K562 (cell line): Measurements from ENCODE around the gene JAG2. TPM values are rescaled to one million over a fixed set of nuclear protein-coding genes. Genes with fewer than 3 reads are reported as not detected.

Experiments used
- ATAC-seq: fragments of 200-7000 bp; cut with Tn5 transposase; 3 replicates; pipeline ENCODE4 v1.9.1; 2020; ENCODE audit warnings: moderate library complexity
- BruUV-seq: library from RNA; stranded (reverse); fragments of 400-500 nt; replicated peaks from 2 replicates; lab custom pipeline; 2021; lab: Mats Ljungman, UMichigan
- CTCF ChIA-PET: fragments of 300-600 bp; formaldehyde crosslinking; extraction: SDS; loops from one replicate; lab custom pipeline; 2021; ENCODE audit warnings: low intra/inter-chr PET ratio; lab: Yijun Ruan, JAX
- POLR2A ChIA-PET: fragments of 300-600, 350-650 bp; sonication (Branson Sonifier 250); formaldehyde crosslinking; extraction: SDS; loops from one replicate; lab custom pipeline; 2021; ENCODE audit warnings: antibody characterized with exemption, inconsistent platforms; lab: Yijun Ruan, JAX
- DNase-seq, 4 experiments: peaks; one replicate each; pipeline versions ENCODE4 v3.0.0 to v3.0.0-alpha.2; 2011 to 2018; ENCODE audit warnings: low spot score in 3 of 4, mixed read lengths in 3 of 4; ENCODE audit errors: extremely low read depth in 1 of 4
- FAIRE-seq: peaks from 2 replicates; lab custom pipeline; 2011; peaks lifted over from hg19 to GRCh38; lab: Jason Lieb, UNC
- H2AFZ ChIP-seq: 2 replicates; pipeline ENCODE4 v1.6.0; 2011; ENCODE audit warnings: low read depth, low read length, control low read depth, inconsistent platforms
- H3K27ac ChIP-seq: fragments of 200-600 bp; 3 replicates; pipeline ENCODE4 v1.8.0; 2011; ENCODE audit warnings: low read depth, mild to moderate bottlenecking, control low read depth, inconsistent platforms, low read length, moderate library complexity, mixed read lengths; ENCODE audit errors: extremely low read depth
- H3K27me3 ChIP-seq, 2 experiments: fragments of 300-600 bp in 1 of 2; 2 replicates in 1 of 2; 3 replicates in 1 of 2; pipeline versions ENCODE4 v1.6.0 to v1.8.0; 2011; ENCODE audit warnings: inconsistent platforms in 2 of 2, low read length in 2 of 2, mild to moderate bottlenecking in 1 of 2, mixed read lengths in 1 of 2, moderate library complexity in 1 of 2; ENCODE audit not compliant: control insufficient read depth in 2 of 2, insufficient read depth in 2 of 2
- H3K36me3 ChIP-seq: fragments of 300-600 bp; 3 replicates; pipeline ENCODE4 v1.8.0; 2011; ENCODE audit warnings: mild to moderate bottlenecking, low read length, inconsistent platforms; ENCODE audit not compliant: control insufficient read depth, insufficient read depth
- H3K4me1 ChIP-seq, 2 experiments: fragments of 200-600 bp in 1 of 2; replicated peaks in 1 of 2; 2 replicates in 1 of 2; 3 replicates in 1 of 2; pipeline versions ENCODE4 v1.5.1 to v1.8.0; 2011; ENCODE audit warnings: inconsistent platforms in 2 of 2, low read length in 2 of 2, mild to moderate bottlenecking in 1 of 2, mixed read lengths in 1 of 2, moderate library complexity in 1 of 2; ENCODE audit not compliant: control insufficient read depth in 2 of 2, insufficient read depth in 2 of 2
- H3K4me2 ChIP-seq: 2 replicates; pipeline ENCODE4 v1.6.1; 2011; ENCODE audit warnings: low read length, control low read depth, inconsistent platforms, mixed read lengths; ENCODE audit not compliant: insufficient read depth
- H3K4me3 ChIP-seq: fragments of 200-600 bp; sonication (generic), shearing (Covaris generic); 2 replicates; pipeline ENCODE4 v1.5.1; 2016; ENCODE audit warnings: control low read depth, inconsistent platforms
- H3K79me2 ChIP-seq: fragments of 200-600 bp; 3 replicates; pipeline ENCODE4 v1.8.0; 2011; ENCODE audit warnings: low read length, inconsistent platforms; ENCODE audit not compliant: control insufficient read depth, insufficient read depth
- H3K9ac ChIP-seq, 2 experiments: 2 replicates each; pipeline versions ENCODE4 v1.6.0 to v1.6.1; 2011; ENCODE audit warnings: low read depth in 2 of 2, low read length in 2 of 2, control low read depth in 1 of 2, inconsistent platforms in 1 of 2, mild to moderate bottlenecking in 1 of 2, mixed read lengths in 1 of 2; ENCODE audit not compliant: insufficient read depth in 1 of 2
- H3K9me1 ChIP-seq: one replicate; pipeline ENCODE4 v1.6.0; 2011; ENCODE audit warnings: inconsistent platforms, mild to moderate bottlenecking, low read length, moderate library complexity; ENCODE audit not compliant: control insufficient read depth, insufficient read depth
- H3K9me3 ChIP-seq: replicated peaks from 2 replicates; pipeline ENCODE4 v1.5.1; 2011; ENCODE audit warnings: low read depth, low read length, inconsistent platforms; ENCODE audit not compliant: control insufficient read depth, insufficient read depth
- H4K20me1 ChIP-seq: replicated peaks from 2 replicates; pipeline ENCODE4 v1.6.1; 2011; ENCODE audit warnings: low read length, inconsistent platforms, mixed read lengths; ENCODE audit not compliant: control insufficient read depth, insufficient read depth
- BDP1 ChIP-seq: IDR thresholded peaks from 3 replicates; pipeline ENCODE4 v1.6.1; 2011; ENCODE audit not compliant: insufficient read length, insufficient read depth
- ELF4 ChIP-seq: fragments of 450-650 bp; formaldehyde crosslinking; IDR thresholded peaks from 2 replicates; pipeline ENCODE4 v1.4.0; 2022; ENCODE audit warnings: missing genetic modification characterization
- RBM34 ChIP-seq: fragments of 200-400 bp; formaldehyde crosslinking; IDR thresholded peaks from 2 replicates; pipeline ENCODE4 v1.6.1; 2018; ENCODE audit warnings: low read length, borderline replicate concordance; ENCODE audit not compliant: insufficient read depth
- TRIM25 ChIP-seq: fragments of 450-650 bp; IDR thresholded peaks from 2 replicates; pipeline ENCODE4 v1.7.0; 2016; ENCODE audit warnings: borderline replicate concordance
- ZFP36 ChIP-seq: fragments of 150-350 bp; IDR thresholded peaks from 2 replicates; pipeline ENCODE4 v1.6.1; 2018; ENCODE audit warnings: low read length, low read depth; ENCODE audit not compliant: partially characterized antibody
- ZFX ChIP-seq: sonication (generic); formaldehyde crosslinking; IDR thresholded peaks from 2 replicates; pipeline ENCODE4 v1.8.0; 2022; ENCODE audit warnings: mild to moderate bottlenecking, missing genetic modification reagents, moderate library complexity
- WGBS: fragments of 100-300 bp; shearing (Covaris generic); methylation state at CpG from one replicate; pipeline ENCODE4 v1.1.6; 2016; ENCODE audit warnings: low coverage, mixed read lengths; ENCODE audit not compliant: insufficient coverage; ENCODE audit errors: missing lambda C conversion rate; 5-methylcytosine and 5-hydroxymethylcytosine counted together
- in situ Hi-C: fragments of 300-500 bp; cut with MboI; formaldehyde crosslinking; loops from 4 replicates; pipeline ENCODE4 v1.15.0; 2018; ENCODE audit warnings: inconsistent platforms, mixed read lengths
- intact Hi-C: fragments of 100-400 bp; cut with micrococcal nuclease; formaldehyde crosslinking; loops from 2 replicates; pipeline ENCODE4 v1.14.2; 2022
- polyA plus RNA-seq, 8 experiments: library from polyadenylated mRNA; depleted of rRNA in 4 of 8; stranded (reverse) in 5 of 8; unstranded in 3 of 8; fragments of >200 nt; fragmentation: Nextera tagmentation in 2 of 8; fragmentation: Illumina TruSeq in 1 of 8; extraction: Ambion mirVana in 2 of 8; extraction: Trizol in 1 of 8; gene quantifications; 2 replicates each; pipeline versions ENCODE4 v1.2.1 to v1.2.3, GENCODE V29; 2011 to 2014; ENCODE audit warnings: inconsistent platforms in 1 of 8, missing spikeins in 1 of 8
- total RNA-seq, 7 experiments: library from RNA; depleted of rRNA in 6 of 7; stranded (reverse); fragments of >200 nt in 6 of 7; fragmentation: Illumina TruSeq in 2 of 7; extraction: Trizol in 2 of 7; gene quantifications; 2 replicates each; pipeline versions ENCODE4 v1.2.1 to v1.2.3, GENCODE V29; 2011 to 2021; ENCODE audit warnings: low replicate concordance in 1 of 7
- TF ChIP-seq, protein P1 (sequence below): sonication (generic); formaldehyde crosslinking; IDR thresholded peaks from 2 replicates; pipeline ENCODE4 v1.8.1; 2023; ENCODE audit warnings: mild to moderate bottlenecking, missing genetic modification reagents, moderate library complexity
- TF ChIP-seq, protein P2 (sequence below): sonication (generic); formaldehyde crosslinking; IDR thresholded peaks from 2 replicates; pipeline ENCODE4 v1.8.0; 2022; ENCODE audit warnings: missing genetic modification reagents, mild to moderate bottlenecking, borderline replicate concordance

Gene JAG2
- total and polyA plus RNA-seq, 9 of the 15 experiments (the other 6 are each of a cell fraction or from before 2014, with no cell fraction given) = 0.25 to 48.4 (median 8.6) TPM

GRCh38 chr14:105211086-105211757 is 42.6 kb upstream of the JAG2 start:
- Histone ChIP-seq H3K27me3 (no peaks in the 10 kb centered on the region), H3K27ac (no peak overlapping the region), H3K36me3 (peaks cover 5% of the 10 kb centered on the region; the same call in 1 of the 3 replicates), H4K20me1 (no peaks in the 10 kb centered on the region; the same call in 1 of the 2 replicates), H3K9ac (no peak overlapping the region), H3K79me2 (no peaks in the 10 kb centered on the region), H3K4me1 (peaks cover 0 to 30% of the 10 kb centered on the region in 2 experiments; a peak in 2 of 5 replicates), H3K4me2 (no peak overlapping the region), H2AFZ (no peak overlapping the region), H3K4me3 (no peak overlapping the region), H3K9me1 (no peaks in the 10 kb centered on the region), H3K9me3 (no peaks in the 10 kb centered on the region)
- intact Hi-C loops = no loop called here
- ATAC-seq (no peak), DNase-seq (no peak), FAIRE-seq (no peak)
- ChIA-PET POLR2A (interaction anchor here (0.6 kb wide), 1 partner anchor 948 kb away, joined by 3 read pairs; no protein-coding TSS in a partner anchor), CTCF (no interaction called here)
- 73% methylated on average over 5 of the region's 23 CpGs for WGBS
- in situ Hi-C loops = loop anchor here (5.0 kb wide), 1 partner anchor 131 kb away; no protein-coding TSS in a partner anchor
- no peak for TF ChIP-seq ZFX (CRISPR knock-in tag)
- TF ChIP-seq, protein P1, sequence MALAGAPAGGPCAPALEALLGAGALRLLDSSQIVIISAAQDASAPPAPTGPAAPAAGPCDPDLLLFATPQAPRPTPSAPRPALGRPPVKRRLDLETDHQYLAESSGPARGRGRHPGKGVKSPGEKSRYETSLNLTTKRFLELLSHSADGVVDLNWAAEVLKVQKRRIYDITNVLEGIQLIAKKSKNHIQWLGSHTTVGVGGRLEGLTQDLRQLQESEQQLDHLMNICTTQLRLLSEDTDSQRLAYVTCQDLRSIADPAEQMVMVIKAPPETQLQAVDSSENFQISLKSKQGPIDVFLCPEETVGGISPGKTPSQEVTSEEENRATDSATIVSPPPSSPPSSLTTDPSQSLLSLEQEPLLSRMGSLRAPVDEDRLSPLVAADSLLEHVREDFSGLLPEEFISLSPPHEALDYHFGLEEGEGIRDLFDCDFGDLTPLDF = no peak
- TF ChIP-seq, protein P2, sequence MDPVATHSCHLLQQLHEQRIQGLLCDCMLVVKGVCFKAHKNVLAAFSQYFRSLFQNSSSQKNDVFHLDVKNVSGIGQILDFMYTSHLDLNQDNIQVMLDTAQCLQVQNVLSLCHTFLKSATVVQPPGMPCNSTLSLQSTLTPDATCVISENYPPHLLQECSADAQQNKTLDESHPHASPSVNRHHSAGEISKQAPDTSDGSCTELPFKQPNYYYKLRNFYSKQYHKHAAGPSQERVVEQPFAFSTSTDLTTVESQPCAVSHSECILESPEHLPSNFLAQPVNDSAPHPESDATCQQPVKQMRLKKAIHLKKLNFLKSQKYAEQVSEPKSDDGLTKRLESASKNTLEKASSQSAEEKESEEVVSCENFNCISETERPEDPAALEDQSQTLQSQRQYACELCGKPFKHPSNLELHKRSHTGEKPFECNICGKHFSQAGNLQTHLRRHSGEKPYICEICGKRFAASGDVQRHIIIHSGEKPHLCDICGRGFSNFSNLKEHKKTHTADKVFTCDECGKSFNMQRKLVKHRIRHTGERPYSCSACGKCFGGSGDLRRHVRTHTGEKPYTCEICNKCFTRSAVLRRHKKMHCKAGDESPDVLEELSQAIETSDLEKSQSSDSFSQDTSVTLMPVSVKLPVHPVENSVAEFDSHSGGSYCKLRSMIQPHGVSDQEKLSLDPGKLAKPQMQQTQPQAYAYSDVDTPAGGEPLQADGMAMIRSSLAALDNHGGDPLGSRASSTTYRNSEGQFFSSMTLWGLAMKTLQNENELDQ (CRISPR knock-in tag) = no peak
- no peak for TF ChIP-seq ZFP36
- TF ChIP-seq ELF4 (CRISPR knock-in tag) = no peak
- no peak for TF ChIP-seq BDP1
- TF ChIP-seq TRIM25 = no peak
- TF ChIP-seq RBM34 = no peak
- no TSS peak for BruUV-seq
